K562 (cell line): ENCODE data around the gene HSPB2. TPM values are rescaled to one million over a fixed set of nuclear protein-coding genes. Genes with fewer than 3 reads are reported as not detected.

Experiments used
- ASH1L ChIP-seq: fragments of 450-650 bp; IDR thresholded peaks from 2 replicates; pipeline ENCODE4 v1.6.1; 2018; ENCODE audit warnings: borderline replicate concordance, mild to moderate bottlenecking, low read depth; ENCODE audit not compliant: partially characterized antibody
- ESRRB ChIP-seq: fragments of 250-450 bp; sonication (Bioruptor Pico); IDR thresholded peaks from 2 replicates; pipeline ENCODE4 v1.5.0; 2020; ENCODE audit warnings: mild to moderate bottlenecking, moderate library complexity, borderline replicate concordance
- FUS ChIP-seq: fragments of 200-400 bp; formaldehyde crosslinking; optimal IDR thresholded peaks from 2 replicates; pipeline ENCODE3; 2017; ENCODE audit warnings: low read depth, low read length
- GATAD2B ChIP-seq: fragments of 450-650 bp; IDR thresholded peaks from 2 replicates; pipeline ENCODE4 v1.6.1; 2017; ENCODE audit warnings: mild to moderate bottlenecking, borderline replicate concordance
- GTF2A2 ChIP-seq: IDR thresholded peaks from 2 replicates; pipeline ENCODE4 v1.6.1; 2016; ENCODE audit warnings: mild to moderate bottlenecking, missing genetic modification characterization, missing compliant biosample characterization
- HOXB6 ChIP-seq: fragments of 250-450 bp; sonication (Bioruptor Pico); IDR thresholded peaks from 2 replicates; pipeline ENCODE4 v1.5.1; 2022; ENCODE audit warnings: mild to moderate bottlenecking, borderline replicate concordance
- ILF3 ChIP-seq: fragments of 450-650 bp; IDR thresholded peaks from 2 replicates; pipeline ENCODE4 v1.6.1; 2018; ENCODE audit warnings: antibody characterized with exemption, mild to moderate bottlenecking, moderate library complexity, borderline replicate concordance
- NFATC3 ChIP-seq: fragments of 450-650 bp; IDR thresholded peaks from 2 replicates; pipeline ENCODE4 v1.6.1; 2017; ENCODE audit warnings: mild to moderate bottlenecking
- NFIX ChIP-seq: fragments of 250-450 bp; sonication (Bioruptor Pico); IDR thresholded peaks from 2 replicates; pipeline ENCODE4 v1.4.0; 2020; ENCODE audit warnings: low read depth, mild to moderate bottlenecking, moderate library complexity
- OTX1 ChIP-seq: fragments of 450-650 bp; formaldehyde crosslinking; IDR thresholded peaks from 2 replicates; pipeline ENCODE4 v1.4.0; 2022; ENCODE audit warnings: mild to moderate bottlenecking
- POLR2A ChIP-seq: fragments of 450-650 bp; conservative IDR thresholded peaks from 2 replicates; pipeline ENCODE4 v1.6.1; 2016
- POLR2AphosphoS2 ChIP-seq: IDR thresholded peaks from 2 replicates; pipeline ENCODE4 v1.6.1; 2012; ENCODE audit warnings: low read length, improper control_type of control experiment
- POU5F1 ChIP-seq: fragments of 150-350 bp; IDR thresholded peaks from 2 replicates; pipeline ENCODE4 v1.6.1; 2014; ENCODE audit warnings: borderline replicate concordance, low read length, low read depth, mild to moderate bottlenecking; ENCODE audit not compliant: partially characterized antibody
- RBM17 ChIP-seq: fragments of 200-400 bp; formaldehyde crosslinking; IDR thresholded peaks from 2 replicates; pipeline ENCODE4 v1.6.1; 2017; ENCODE audit warnings: low read depth, mild to moderate bottlenecking, low read length, borderline replicate concordance
- RFX5 ChIP-seq: IDR thresholded peaks from 2 replicates; pipeline ENCODE4 v1.6.1; 2011; ENCODE audit warnings: low read depth, mild to moderate bottlenecking, improper control_type of control experiment, low read length
- RNF2 ChIP-seq: sonication (generic); IDR thresholded peaks from 2 replicates; pipeline ENCODE4 v1.6.1; 2016
- TAF15 ChIP-seq: fragments of 200-400 bp; formaldehyde crosslinking; IDR thresholded peaks from 2 replicates; pipeline ENCODE4 v1.6.1; 2017; ENCODE audit warnings: mild to moderate bottlenecking, low read depth, low read length, moderate library complexity
- TEAD1 ChIP-seq, 2 experiments: fragments of 450-650 bp in 1 of 2; sonication (generic) in 1 of 2; formaldehyde crosslinking; IDR thresholded peaks; 2 replicates each; pipeline versions ENCODE4 v1.4.0 to v1.8.0; 2020 to 2022; ENCODE audit warnings: mild to moderate bottlenecking in 2 of 2, missing genetic modification reagents in 1 of 2
- YY1 ChIP-seq, 3 experiments: IDR thresholded peaks; 2 replicates each; pipeline ENCODE4 v1.6.1; 2011; ENCODE audit warnings: low read length in 2 of 3, mild to moderate bottlenecking in 2 of 3, moderate library complexity in 2 of 3, borderline replicate concordance in 1 of 3, control low read depth in 1 of 3, low read depth in 1 of 3; ENCODE audit not compliant: insufficient read depth in 3 of 3, insufficient replicate concordance in 2 of 3, control insufficient read depth in 1 of 3, insufficient read length in 1 of 3; ENCODE audit errors: extremely low read depth in 1 of 3
- ZNF165 ChIP-seq: fragments of 250-450 bp; sonication (Bioruptor Pico); IDR thresholded peaks from 2 replicates; pipeline ENCODE4 v1.4.0; 2020; ENCODE audit warnings: borderline replicate concordance
- ZNF507 ChIP-seq: conservative IDR thresholded peaks from 2 replicates; pipeline ENCODE4 v1.6.1; 2017; ENCODE audit warnings: missing genetic modification characterization, missing compliant biosample characterization
- ZNF589 ChIP-seq: fragments of 200-800 bp; sonication (Bioruptor generic); IDR thresholded peaks from 2 replicates; pipeline ENCODE4 v1.6.1; 2016; ENCODE audit warnings: low read depth, missing genetic modification characterization, missing compliant biosample characterization
- ZNF764 ChIP-seq: fragments of 250-450 bp; sonication (Bioruptor Pico); IDR thresholded peaks from 2 replicates; pipeline ENCODE4 v1.4.0; 2020; ENCODE audit warnings: low read depth, mild to moderate bottlenecking, moderate library complexity
- polyA plus RNA-seq, 8 experiments: library from polyadenylated mRNA; depleted of rRNA in 4 of 8; stranded (reverse) in 5 of 8; unstranded in 3 of 8; fragments of >200 nt; fragmentation: Nextera tagmentation in 2 of 8; fragmentation: Illumina TruSeq in 1 of 8; extraction: Ambion mirVana in 2 of 8; extraction: Trizol in 1 of 8; gene quantifications; 2 replicates each; pipeline versions ENCODE4 v1.2.1 to v1.2.3, GENCODE V29; 2011 to 2014; ENCODE audit warnings: inconsistent platforms in 1 of 8, missing spikeins in 1 of 8
- total RNA-seq, 7 experiments: library from RNA; depleted of rRNA in 6 of 7; stranded (reverse); fragments of >200 nt in 6 of 7; fragmentation: Illumina TruSeq in 2 of 7; extraction: Trizol in 2 of 7; gene quantifications; 2 replicates each; pipeline versions ENCODE4 v1.2.1 to v1.2.3, GENCODE V29; 2011 to 2021; ENCODE audit warnings: low replicate concordance in 1 of 7
- TF ChIP-seq, protein P1 (sequence below): fragments of 250-450 bp; sonication (Bioruptor Pico); IDR thresholded peaks from 2 replicates; pipeline ENCODE4 v1.5.0; 2021; ENCODE audit warnings: mild to moderate bottlenecking, borderline replicate concordance
- TF ChIP-seq, protein P2 (sequence below): fragments of 250-450 bp; sonication (Bioruptor Pico); IDR thresholded peaks from 2 replicates; pipeline ENCODE4 v1.8.0; 2021; ENCODE audit warnings: mild to moderate bottlenecking, moderate library complexity
- TF ChIP-seq, protein P3 (sequence below): sonication (generic); formaldehyde crosslinking; IDR thresholded peaks from 2 replicates; pipeline ENCODE4 v1.9.0; 2022; ENCODE audit warnings: mild to moderate bottlenecking, missing genetic modification reagents

Gene HSPB2
- total and polyA plus RNA-seq, 9 of the 15 experiments (the other 6 are each of a cell fraction or from before 2014, with no cell fraction given): 0.06 to 0.35 (median 0.11) TPM; not detected in 5

DNA sequence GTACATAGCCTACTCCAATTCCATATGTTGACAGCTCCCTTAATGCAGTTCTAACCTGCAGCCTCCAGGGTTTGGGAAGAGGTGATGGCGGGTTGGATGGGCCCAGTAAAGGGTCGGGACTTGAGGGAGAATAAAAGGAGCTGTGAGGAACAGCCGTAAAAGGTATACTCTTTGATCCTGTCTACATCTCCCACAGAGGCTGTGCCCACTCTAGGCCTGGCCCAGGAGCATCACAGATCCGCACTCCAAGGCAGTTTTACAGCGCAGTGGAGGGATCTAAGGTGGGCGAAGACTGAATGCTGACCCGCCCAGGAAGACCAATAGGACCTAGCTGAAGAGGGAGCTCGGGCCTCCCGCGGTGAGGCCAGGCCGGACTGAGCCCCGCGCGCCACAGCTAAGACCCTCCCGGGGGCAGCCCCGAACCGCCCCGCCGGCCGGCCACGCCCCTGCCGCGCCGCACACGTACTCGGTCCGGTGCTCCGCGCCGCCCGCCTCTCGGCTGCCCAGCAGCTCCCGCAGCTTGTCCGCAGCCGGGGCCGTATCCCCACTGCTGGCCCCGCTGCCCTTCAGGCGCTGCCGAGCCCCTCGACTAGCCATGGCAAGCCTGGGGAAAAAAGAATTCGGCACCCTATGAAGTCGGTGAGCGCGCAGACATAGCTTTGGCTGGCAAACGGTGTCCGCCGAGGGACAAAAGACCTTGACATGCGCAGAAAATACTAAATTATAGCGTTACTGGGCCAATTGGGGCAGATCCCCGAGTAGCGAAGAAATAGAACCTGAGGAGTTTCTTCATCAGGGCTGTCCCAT, 41.4 kb upstream of the HSPB2 start, which contains the start of gene ALG9 (continued):
- no peak for TF ChIP-seq ZNF764
- TF ChIP-seq POLR2AphosphoS2: no peak
- no peak for TF ChIP-seq NFATC3
- peak; percentile 82 for TF ChIP-seq POLR2A
- TF ChIP-seq, protein P1, sequence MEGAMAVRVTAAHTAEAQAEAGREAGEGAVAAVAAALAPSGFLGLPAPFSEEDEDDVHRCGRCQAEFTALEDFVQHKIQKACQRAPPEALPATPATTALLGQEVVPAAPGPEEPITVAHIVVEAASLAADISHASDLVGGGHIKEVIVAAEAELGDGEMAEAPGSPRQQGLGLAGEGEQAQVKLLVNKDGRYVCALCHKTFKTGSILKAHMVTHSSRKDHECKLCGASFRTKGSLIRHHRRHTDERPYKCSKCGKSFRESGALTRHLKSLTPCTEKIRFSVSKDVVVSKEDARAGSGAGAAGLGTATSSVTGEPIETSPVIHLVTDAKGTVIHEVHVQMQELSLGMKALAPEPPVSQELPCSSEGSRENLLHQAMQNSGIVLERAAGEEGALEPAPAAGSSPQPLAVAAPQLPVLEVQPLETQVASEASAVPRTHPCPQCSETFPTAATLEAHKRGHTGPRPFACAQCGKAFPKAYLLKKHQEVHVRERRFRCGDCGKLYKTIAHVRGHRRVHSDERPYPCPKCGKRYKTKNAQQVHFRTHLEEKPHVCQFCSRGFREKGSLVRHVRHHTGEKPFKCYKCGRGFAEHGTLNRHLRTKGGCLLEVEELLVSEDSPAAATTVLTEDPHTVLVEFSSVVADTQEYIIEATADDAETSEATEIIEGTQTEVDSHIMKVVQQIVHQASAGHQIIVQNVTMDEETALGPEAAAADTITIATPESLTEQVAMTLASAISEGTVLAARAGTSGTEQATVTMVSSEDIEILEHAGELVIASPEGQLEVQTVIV (CRISPR knock-in tag): no peak
- TF ChIP-seq, protein P2, sequence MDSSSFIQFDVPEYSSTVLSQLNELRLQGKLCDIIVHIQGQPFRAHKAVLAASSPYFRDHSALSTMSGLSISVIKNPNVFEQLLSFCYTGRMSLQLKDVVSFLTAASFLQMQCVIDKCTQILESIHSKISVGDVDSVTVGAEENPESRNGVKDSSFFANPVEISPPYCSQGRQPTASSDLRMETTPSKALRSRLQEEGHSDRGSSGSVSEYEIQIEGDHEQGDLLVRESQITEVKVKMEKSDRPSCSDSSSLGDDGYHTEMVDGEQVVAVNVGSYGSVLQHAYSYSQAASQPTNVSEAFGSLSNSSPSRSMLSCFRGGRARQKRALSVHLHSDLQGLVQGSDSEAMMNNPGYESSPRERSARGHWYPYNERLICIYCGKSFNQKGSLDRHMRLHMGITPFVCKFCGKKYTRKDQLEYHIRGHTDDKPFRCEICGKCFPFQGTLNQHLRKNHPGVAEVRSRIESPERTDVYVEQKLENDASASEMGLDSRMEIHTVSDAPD (CRISPR knock-in tag): no peak
- TF ChIP-seq TEAD1 (CRISPR knock-in tag; IDR thresholded peaks at IDR 0.05): peak in 1 of 2 experiments; percentile 77; a peak in 1 of 4 replicates
- no peak for TF ChIP-seq TAF15
- no peak for TF ChIP-seq ESRRB (CRISPR knock-in tag)
- no peak for TF ChIP-seq ZNF165 (CRISPR knock-in tag)
- TF ChIP-seq ZNF507 (tag): no peak
- peak; percentile 79 for TF ChIP-seq POU5F1
- TF ChIP-seq OTX1: no peak
- TF ChIP-seq GTF2A2 (tag): no peak
- TF ChIP-seq GATAD2B: no peak
- no peak for TF ChIP-seq HOXB6
- TF ChIP-seq RBM17: no peak
- TF ChIP-seq FUS: no peak
- TF ChIP-seq YY1 (IDR thresholded peaks at IDR 0.05; ENCODE audit: borderline replicate concordance in 1 of 3, control insufficient read depth in 1 of 3, extremely low read depth in 1 of 3, insufficient read depth in 3 of 3, insufficient read length in 1 of 3, insufficient replicate concordance in 2 of 3, low read depth in 1 of 3, low read length in 2 of 3): peak in 2 of 3 experiments; percentile 54 to 75
- no peak for TF ChIP-seq NFIX (CRISPR knock-in tag)
- TF ChIP-seq ASH1L: no peak
- no peak for TF ChIP-seq ILF3
- TF ChIP-seq ZNF589 (CRISPR knock-in tag): no peak
- no peak for TF ChIP-seq RFX5
- TF ChIP-seq, protein P3, sequence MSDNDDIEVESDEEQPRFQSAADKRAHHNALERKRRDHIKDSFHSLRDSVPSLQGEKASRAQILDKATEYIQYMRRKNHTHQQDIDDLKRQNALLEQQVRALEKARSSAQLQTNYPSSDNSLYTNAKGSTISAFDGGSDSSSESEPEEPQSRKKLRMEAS (CRISPR knock-in tag): peak; percentile 53
- no peak for TF ChIP-seq RNF2
